Measurements from ENCODE around the gene COL8A1. TPM values are rescaled to one million over a fixed set of nuclear protein-coding genes. Genes with fewer than 3 reads are reported as not detected.

The COL8A1 gene
- polyA plus RNA-seq, 4 donors = 8.6 to 61.1 (median 9.6) TPM

DNA sequence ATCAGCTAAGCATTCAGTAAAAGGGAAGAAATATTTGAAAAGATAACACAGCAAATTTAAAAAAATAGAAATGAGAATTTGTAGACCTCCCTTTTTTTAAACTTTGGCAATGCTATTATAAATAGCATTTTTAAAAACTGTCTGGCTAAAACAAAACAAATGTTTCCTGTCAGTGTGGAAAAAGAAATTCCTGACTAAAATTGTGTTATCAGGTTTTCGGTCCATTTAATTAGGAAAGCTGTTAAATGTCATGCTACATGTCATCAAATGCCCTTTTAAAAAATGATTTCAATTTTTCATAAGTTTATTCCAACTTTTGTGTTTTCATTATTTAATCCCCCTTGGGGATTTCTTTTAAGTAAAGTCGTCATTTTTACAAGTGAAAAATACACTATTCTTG, 29.6 kb downstream of the COL8A1 start:
- no peak for DNase-seq (ENCODE audit: low read depth in 4 of 4, low spot score in 3 of 4)

DNA sequence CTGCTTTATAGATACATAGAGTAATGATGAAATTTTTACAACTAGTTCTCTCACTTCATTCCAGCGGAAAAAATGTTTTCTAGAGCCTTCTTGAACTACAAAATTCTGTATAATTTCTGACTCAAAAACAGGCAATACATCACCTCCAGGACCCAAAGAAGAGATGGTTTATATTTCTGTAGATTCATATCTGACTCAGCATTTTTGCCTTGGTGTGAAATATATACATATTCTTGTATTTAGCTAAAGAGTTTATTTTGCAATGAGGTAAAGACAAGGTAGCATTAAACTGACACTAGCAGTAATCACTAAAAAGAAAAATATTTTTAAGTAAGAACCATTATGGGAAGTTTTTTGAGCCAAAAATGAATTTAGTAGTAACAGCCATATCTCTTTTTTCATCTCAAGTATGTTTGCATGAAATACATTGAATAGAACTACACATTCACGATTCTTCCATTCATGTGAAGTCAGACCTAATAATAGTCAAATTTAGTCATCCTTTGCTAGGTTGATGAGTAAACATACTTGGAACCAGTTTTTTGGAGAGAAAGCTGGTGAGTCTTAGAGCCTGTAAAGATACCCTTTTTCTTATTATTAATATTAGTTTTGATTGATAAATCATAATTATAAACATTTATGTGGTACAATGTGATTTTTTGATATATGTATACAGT, 31.6 kb downstream of the COL8A1 start:
- no peak for DNase-seq (ENCODE audit: low read depth in 4 of 4, low spot score in 3 of 4)

DNA sequence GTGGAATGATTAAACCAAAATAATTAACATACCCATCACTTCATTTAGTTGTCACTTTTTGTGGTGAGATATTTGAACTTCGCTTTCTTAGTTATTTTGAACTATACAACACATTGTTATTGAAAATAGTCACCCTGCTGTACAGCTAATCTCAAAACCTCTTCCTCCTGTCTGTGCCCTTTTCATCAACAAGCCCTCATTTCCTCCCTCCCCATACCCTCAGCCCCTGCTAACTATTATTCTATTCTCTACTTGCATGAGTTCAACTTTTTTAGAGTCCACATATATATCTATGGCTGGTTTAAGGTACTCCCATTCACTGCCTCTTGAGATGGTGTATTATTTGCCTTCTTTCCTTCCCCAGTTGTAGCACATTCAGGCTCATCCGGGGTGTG, 32.2 kb downstream of the COL8A1 start:
- DNase-seq (ENCODE audit: low read depth in 4 of 4, low spot score in 3 of 4) = no peak

DNA sequence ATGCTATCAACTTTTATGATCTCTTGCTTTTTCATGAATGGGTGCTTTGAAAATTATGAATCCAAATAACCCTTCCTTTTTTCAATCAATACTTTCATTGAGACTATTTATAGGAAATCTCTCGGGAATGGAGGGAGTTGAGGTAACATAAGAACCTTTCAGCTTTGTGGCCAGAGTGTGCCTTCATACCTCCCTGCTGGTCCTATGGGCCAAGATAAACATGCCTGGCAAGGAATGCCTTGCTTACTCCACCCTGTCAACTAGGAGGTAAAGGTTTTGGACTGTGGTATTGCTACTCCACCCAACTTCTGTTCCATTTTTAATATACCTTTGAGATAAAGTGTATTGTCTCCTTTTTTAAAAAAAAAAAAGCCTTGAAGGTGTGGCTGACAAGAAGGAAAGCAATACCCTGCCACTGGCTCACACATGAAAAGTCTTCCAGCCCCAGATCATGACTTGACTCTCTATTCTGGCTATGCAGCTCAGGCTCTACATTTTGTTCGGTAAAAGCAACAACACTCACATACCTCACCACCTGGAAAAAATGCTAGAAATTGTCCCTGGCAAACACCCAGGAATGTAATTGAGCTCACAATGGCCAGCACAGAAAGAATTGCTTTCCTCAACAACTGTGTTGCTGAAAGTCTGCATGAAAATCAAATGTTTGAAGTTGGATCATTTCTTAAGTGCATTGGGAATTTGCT, 35.8 kb downstream of the COL8A1 start:
- DNase-seq (ENCODE audit: low read depth in 4 of 4, low spot score in 3 of 4) = no peak

DNA sequence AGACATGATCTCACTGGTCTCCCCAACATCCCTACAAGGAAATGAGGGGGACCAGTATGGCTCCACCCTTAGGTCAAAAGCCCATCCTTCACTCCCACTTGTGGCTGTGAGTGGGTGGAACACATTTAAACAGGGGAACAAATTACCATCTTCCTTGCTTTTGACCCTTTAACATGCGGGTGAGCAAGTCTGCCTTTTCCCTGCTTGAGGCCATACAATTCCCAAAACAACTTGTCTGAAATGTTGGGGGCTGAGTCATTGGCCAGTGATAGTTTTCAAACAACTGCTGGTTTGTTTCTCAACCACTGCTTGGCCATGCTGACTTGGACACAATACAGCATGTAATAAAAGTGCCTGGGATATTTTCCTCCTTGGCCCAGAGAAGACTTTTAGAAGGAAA, 39.6 kb downstream of the COL8A1 start:
- DNase-seq (ENCODE audit: low read depth in 4 of 4, low spot score in 3 of 4) = no peak

DNA sequence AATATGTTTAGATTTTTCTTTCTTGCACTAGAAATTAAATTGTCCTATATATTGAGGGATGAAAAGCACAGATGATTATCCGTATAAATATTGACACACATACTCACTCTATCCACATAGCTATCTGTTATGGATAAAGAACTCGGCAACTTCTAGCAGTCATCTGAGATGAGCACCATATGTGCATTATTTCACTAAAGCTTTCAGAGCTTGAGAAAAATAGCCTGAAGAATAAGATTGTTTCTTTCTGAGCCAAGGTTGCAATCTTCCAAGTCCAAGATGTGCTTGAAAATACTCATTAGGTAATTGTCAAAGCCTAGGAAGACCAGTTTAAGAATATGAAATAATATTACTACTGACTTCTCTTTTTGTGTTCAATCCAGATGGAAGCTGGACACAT, 40.5 kb downstream of the COL8A1 start:
- DNase-seq (ENCODE audit: low read depth in 4 of 4, low spot score in 3 of 4) = no peak

DNA sequence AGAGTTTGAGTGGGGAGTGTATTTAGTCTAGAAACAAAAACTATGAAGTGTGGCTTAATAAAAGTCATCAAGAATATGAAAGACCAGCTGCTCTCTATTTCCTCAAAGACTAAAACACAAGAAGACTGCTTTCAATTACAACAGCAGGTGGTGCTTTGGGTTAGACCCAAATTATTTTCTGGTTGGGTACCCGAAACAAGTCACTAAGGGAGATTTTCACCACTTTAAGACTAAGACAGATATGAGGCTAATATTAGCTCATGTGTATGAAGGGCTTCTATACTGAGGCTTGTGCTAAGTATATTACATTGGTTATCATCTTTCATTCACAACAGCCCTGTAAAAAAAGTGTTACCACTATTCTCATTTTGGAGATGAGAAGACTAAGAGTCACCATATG, 43.1 kb downstream of the COL8A1 start:
- DNase-seq (ENCODE audit: low read depth in 4 of 4, low spot score in 3 of 4) = no peak

DNA sequence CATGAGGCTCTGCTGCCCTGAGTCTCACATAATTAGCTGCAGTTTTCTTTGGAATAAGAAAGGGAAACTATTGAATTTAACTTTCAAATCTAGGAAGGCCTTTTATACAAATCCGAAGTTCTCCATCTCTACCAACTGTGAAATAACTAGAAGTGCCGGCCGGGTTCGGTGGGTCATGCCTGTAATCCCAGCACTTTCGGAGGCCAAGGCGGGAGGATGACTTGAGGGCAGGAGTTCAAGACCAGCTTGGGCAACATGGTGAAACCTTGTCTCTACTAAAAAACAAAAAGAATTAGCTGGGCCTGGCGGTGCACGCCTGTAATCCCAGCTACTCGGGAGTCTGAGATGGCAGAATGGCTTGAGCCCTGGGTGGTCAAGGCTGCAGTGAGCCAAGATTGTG, 43.6 kb downstream of the COL8A1 start:
- DNase-seq (ENCODE audit: low read depth in 4 of 4, low spot score in 3 of 4) = no peak

DNA sequence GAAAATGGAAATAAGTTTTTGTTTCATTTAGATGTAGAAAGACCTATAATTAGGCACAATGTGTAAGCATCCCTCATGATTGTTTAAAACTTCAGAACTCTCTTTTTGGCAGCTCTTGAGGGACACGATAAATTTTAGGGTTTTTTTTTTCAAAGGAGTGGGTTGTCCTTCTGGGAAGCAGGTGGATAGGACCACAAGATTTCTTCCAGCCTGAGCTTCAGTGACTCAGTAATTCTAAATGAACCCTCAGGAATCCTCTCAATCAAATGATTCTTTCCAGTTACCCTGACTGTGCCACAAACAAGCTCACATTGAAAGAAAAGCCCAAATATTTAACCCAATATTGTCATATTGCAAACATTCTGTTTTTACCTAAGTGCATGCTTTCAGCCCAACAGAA, 45.1 kb downstream of the COL8A1 start:
- no peak for DNase-seq (ENCODE audit: low read depth in 4 of 4, low spot score in 3 of 4)

DNA sequence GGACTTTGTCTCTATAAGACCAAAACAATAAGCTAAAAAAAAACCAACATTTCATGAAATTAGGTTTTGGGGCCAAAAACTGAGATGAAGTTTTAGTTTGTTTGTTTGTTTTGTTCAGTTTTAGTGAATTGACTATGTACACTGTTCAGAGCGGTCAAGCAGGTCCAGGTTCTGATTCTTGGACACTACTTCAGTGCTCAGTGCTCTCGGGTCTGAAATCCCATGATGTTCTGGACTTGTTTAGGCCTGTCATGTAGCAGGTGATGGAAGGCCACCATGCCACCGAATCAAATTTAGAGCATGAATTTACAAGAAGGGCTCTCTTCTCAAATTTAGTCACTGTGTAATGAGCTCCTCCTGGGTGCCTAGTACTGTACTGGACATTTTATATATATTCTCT, 45.5 kb downstream of the COL8A1 start:
- DNase-seq (ENCODE audit: low read depth in 4 of 4, low spot score in 3 of 4) = no peak

DNA sequence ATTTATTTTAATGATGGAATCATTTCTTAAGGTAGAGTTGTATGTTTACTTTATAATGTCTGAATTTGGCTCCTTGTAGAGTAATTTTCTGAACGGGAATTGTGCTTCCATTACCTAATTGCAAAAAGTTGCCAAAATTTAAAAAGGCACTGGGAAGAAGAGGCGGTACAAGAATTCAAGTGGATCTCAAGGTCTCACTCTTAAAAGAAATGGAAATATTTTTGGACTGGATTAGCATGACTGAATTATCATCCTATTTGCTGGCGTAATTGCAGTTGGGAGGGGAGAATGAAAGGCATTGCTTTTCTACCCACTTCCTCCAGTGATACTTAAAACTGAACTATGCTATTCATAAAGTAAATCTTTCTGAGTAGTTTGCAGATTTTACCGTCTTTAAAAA, 46.2 kb downstream of the COL8A1 start:
- DNase-seq (ENCODE audit: low read depth in 4 of 4, low spot score in 3 of 4) = no peak

DNA sequence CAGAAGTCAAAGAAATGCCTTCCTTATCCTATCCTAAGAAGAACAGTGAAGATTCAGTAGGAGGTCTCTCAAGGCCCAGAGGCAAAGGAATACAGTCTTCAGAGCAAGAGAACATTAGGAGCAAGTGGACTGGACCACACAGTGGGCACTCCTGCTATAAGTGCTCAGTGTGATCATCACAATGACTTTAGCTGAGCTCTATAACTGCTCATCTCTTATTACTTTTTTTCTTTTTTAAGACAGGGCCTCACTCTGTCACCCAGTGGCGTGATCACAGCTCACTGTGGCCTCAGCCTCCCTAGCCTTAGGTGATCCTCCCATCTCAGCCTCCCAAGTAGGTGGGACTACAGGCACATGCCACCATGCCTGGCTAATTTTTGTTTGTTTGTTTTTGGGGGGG, 48.1 kb downstream of the COL8A1 start:
- DNase-seq (ENCODE audit: low read depth in 4 of 4, low spot score in 3 of 4) = no peak

DNA sequence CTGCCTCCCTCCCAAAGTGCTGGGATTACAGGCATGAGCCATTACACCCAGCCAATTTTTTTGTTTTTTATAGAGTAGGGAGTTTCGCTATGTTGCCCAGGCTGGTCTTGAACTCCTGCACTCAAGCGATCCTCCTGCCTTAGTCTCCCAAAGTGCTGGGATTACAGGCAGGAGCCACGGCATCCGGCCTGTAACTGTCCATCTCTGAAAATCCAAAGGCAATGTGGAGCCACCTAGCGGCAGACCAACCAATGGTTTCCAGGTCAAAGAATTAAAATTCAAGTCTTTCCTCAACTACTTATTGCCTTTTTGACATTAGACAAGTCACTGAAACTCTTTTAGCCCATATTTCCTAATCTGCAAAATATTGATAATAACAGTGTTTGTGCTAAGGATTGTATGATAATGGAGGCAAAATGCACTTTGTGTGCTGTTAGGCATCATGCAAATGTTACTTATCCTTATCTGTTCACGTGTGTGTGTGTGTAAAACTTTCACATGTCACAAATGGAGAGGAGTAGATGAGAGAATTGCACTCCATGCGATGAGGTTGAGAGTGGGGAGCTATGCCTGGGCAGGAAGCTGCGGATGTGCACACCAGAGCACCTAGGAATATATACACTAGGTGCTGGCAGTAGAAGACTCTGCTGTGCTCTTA, 48.7 kb downstream of the COL8A1 start:
- no peak for DNase-seq (ENCODE audit: low read depth in 4 of 4, low spot score in 3 of 4)

DNA sequence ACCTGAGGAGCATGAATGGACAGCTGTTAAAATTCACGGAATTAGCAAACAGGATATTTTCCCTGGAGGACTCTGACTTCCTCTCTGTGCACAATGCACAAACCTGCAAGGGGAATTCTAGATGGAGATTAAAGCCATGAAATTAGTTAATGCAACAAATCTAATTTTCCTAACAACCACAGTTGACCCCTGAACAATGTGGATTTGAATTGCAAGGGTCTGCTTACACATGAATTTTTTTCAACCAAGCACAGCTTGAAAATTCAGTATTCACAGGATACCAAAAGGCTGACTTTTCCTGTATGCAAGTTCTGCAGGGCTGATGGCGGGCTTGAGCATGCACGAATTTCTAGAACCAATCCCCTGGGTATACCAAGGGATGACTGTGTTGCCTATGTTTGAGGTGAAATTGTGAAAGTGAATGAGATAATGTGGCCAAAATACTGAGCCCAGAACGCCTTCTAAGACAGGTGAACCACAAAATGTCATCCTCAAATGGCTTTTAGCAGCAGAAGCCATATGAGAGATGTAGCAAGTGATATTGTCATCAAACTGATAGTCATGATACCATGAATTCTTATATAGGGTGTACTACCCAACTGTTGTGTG, 52.5 kb downstream of the COL8A1 start:
- no peak for DNase-seq (ENCODE audit: low read depth in 4 of 4, low spot score in 3 of 4)

DNA sequence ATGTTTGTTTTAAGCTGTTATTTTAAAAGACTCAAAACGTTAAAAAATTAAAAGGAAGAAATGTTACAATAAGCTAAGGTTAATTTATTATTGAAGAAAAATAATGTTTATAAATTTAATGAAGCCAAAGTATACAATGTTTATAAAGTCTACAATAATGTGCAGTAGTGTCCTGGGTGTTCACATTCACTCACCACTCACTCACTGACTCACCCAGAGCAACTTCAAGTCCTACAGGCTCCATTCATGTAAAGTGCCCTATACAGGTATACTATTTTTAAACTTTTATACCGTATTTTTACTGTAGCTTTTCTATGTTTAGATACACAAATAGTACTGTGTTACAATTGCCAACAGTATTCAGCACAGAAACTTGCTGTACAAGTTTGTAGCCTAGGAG, 55.2 kb downstream of the COL8A1 start:
- no peak for DNase-seq (ENCODE audit: low read depth in 4 of 4, low spot score in 3 of 4)

DNA sequence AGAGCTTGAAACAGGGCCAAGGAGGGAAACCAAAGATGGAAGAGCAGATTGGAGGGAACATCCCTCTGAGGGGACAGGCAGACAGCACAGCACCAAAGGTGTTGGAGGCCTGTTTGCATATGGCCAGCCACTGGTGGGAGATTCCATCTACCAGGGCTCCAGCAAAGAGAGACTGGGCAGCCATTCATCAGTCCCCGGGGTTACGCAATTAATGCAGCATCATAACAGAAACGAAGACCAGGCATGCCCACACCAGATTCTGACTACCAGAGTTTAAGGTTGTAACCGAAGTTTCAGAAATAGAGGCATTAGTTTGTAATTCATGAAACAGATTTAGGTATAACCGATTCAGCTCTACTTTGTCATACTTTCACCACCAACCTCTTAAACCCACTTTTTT, 58.1 kb downstream of the COL8A1 start:
- DNase-seq (ENCODE audit: low read depth in 4 of 4, low spot score in 3 of 4) = no peak

DNA sequence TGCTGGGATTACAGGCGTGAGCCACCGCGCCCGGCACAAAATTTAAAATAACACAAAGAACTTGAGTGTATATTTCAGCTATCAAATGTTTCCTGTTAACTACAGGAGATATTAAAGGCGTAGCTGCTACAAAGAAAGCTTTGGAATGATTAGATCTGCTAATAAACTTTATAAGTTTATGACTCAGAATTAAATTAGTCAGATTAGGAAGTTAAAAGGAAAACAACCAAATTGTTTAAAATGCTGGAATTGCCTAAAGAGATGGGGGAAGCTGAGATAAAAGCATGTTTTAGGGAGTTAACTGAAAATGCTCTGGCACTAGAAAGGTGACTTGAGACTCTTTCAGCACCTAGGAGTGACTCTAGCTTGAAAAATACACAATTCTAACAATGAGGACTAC, 58.9 kb downstream of the COL8A1 start:
- DNase-seq (ENCODE audit: low read depth in 4 of 4, low spot score in 3 of 4) = no peak

DNA sequence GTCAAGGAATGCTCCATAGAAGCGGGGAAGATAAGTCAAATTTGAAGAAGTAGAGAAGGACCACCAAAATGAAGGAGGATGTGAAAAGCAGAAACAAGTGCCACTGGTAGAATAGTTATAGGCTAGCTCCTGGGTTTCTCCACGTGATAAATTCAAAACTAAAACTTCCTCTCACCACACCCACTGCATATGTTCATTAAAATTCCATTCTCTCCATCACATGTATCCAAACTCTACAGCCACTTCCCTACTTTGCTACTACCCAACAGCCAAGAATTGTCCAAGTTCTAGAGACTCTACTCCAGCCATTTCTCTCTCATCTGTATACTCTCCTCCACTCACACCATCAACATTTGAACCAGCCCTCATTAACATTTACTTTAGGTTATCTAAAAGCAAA, 60.5 kb downstream of the COL8A1 start:
- DNase-seq (ENCODE audit: low read depth in 4 of 4, low spot score in 3 of 4) = no peak

DNA sequence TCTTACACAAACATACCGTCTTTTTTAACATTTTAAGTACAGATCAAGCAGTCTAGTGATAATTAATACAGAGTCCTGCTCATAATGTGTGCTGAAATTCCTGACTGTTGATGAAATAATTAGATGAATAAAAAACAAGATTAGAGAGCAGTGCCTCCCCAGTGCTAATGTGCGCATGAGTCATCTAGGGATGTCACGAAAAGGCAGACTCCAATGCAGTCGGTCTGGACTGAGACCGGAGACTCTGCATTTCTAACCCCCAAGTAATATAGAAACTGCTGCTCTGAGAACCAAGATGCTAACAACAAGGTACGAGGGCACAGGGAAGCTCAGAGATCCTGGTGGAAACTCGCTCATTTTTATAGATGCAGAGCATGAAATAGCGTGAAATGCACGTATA, 61.4 kb downstream of the COL8A1 start:
- no peak for DNase-seq (ENCODE audit: low read depth in 4 of 4, low spot score in 3 of 4)

DNA sequence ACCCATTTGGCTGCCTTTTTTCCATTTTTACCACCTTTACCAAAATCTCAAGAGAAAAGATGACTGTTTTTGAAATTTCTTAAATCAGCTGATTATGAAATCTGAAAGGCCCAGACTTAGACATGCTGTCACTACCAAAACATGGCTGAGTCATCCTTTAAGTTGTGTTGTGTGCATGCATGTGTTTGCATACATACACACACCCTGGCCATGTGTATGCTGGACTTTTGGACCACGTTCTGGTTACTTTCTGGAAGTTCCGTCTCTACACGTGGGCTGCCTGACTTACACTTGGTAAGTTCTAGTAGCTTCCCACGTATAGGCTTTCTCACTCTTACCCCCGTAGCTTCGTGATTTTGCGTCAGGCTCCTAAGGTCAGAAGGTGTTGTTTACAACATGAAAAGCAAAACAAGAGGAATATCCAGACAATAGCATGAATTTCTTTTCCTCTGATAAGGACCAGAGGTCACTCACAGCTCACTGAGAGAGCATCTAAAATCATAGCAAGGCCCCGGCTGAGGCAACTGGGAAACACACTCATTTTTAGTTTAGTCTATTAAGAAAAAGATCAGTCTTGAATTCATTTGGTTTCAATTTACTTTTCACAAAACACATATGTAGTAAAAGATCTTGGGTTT, 62.4 kb downstream of the COL8A1 start:
- DNase-seq (ENCODE audit: low read depth in 4 of 4, low spot score in 3 of 4) = no peak
